HG02981 (cell line): ENCODE data around the gene TMEM229B.
"Not testable (repeated sequence)": the region's sequence is repeated elsewhere in the genome, so short reads cannot be mapped to it uniquely, and the experiment has no call there.

Experiments used
- ATAC-seq: cut with Tn5 transposase; IDR thresholded peaks from one replicate; pipeline ENCODE4 v1.9.1; 2021; ENCODE audit warnings: mild to moderate bottlenecking, moderate library complexity; ENCODE audit not compliant: unreplicated experiment

TMEM229B gene

GRCh38 chr14:67459336-67459735, 29.2 kb downstream of the TMEM229B start:
- no peak for ATAC-seq

GRCh38 chr14:67457782-67458181, 30.7 kb downstream of the TMEM229B start:
- ATAC-seq = no peak

DNA sequence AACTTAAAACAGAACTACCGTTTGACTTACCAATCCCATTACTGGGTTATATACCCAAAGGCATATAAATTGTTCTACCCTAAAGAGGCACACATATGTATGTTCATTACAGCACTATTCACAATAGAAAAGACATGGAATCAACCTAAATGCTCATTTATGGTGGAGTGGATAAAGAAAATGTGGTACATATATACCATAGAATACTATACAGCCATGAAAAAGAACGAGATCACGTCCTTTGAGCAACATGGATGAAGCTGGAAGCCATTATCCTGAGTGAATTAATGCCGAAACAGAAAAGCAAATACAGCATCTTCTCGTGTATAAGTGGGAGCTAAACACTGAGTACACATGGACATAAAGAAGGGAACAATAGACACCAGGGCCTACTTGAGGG, 31.8 kb downstream of the TMEM229B start:
- no peak for ATAC-seq

DNA sequence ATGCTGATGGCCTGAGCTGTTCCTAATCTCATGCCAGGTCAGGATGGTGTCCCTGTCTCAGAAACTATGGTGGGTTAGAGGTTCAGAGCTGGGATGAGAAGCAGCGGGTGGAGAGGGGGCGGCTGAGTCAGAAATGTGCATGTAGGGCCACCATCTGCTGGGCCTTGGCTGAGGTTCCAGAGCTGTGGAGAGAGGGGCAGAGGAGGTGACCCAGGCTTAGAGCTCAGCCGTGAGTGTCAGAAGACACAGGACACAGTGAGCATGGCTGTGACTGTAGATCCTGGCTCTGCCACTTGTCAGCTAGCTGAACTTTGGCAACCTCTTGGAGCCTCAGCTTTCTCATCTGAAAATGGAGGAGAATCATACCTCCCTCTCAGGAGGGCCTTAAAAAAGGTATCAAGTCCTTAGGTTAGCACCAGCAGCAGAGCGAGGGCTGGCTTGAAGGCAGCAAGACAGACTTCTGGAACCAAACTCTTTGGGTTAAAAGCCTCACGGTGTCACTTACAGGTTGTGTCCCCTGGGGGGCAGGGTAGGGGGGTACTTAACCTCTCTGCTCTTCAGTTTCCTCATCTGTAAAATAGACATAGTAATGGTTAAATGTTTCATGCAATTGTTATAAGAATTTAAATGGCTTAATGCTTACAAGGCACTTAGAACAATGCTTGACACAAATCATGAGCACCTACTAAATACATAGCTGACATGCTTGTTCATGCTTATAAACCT, 34.8 kb downstream of the TMEM229B start:
- ATAC-seq = no peak

GRCh38 chr14:67451667-67452066, 36.9 kb downstream of the TMEM229B start:
- not testable (repeated sequence) for ATAC-seq

DNA sequence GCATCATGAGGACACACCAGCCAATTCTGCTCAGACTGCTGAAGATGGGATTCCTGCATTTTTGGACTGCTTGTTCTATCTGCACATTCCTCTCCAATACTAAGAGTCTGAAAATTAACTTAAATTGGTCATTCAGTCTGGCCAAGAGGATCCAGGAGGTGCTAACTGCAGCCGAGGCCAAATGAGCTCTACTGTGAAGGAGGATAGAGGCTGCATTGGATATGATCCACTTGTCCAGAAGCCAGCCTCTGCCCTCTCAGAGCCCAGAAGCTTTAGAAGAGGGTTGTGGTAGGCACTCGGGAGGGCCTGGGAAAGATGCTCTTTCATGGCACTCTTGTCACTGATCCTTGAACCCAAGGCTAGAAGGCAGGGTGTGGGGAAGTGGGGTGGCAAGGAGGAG, 39.4 kb downstream of the TMEM229B start:
- ATAC-seq = no peak

DNA sequence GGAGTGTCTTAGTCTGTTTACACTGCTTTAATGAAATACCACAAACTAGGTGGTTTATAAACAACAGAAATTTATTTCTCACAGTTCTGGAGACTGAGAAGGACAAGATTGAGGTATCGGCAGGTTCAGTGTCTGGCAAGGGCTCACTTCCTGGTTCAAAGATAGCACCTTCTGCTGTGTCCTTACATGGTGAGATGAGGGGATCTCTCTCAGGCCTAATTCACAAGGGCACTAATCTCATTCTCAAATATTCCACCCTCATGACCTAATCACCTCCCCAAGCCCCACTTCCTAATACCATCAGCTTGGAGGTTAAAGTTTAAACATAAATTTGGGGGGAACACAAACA, 41.5 kb downstream of the TMEM229B start:
- ATAC-seq = no peak

- no peak for ATAC-seq
Measured at GRCh38 chr14:67446371-67447032, 42.0 kb downstream of the TMEM229B start.

- no peak for ATAC-seq
Measured at GRCh38 chr14:67444395-67444794, 44.1 kb downstream of the TMEM229B start.

DNA sequence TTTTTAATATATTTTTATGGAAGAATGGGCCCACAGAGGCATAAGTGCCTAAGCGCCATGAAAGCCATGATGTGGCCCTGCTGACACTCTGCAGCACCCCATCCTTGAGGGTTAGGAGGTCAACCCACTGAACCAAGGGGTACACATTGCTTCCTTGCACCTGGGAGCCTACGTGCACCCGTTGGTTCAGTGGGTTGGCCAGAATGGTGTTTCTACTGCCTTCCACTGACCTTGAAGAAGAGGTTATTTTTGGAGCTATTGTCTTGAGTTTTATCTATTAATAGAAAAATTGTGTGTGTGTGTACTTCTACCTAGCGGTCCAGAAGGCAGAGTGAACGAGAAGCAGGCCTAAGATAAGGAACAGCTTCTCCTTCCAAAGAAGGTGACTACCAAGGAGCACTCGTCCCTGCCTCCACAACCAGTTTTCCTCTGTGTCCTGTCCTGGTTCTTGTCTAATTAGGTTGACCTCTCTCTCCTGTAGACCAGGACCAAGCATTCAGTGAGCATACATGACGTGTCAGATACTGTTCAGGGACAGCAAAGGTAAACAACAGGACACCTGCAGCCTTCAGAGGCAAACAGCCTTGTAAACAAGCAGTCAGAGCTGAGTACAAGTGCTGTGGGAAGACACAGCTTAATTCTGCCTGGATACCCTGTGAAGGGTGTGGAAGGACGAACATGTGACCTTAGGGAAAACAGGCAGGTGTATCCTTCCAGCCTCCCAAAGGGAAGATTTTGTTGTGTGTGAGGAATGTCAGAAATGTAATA, 46.2 kb downstream of the TMEM229B start:
- no peak for ATAC-seq

DNA sequence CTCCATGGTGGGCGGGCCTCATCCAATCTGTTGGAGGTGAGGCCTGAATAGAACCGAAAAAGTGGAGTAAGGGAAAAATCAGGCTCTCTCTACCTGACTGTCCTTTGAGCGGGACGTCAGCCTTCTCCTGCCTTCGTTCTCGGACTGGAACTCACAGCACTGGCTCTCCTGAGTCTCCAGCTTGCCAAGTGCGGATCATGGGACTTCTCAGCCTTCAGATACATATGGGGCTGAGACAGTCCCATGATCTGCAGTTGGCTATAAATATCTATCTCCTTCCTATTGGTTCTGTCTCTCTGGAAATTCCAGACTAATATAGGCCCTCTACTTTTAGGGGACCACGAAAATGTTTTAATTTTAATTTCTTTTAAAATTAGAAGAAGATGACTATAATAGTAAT, 46.8 kb downstream of the TMEM229B start:
- no peak for ATAC-seq

GRCh38 chr14:67441256-67441655, 47.3 kb downstream of the TMEM229B start:
- no peak for ATAC-seq

- ATAC-seq = no peak
Measured at GRCh38 chr14:67440513-67440912, 48.0 kb downstream of the TMEM229B start.

DNA sequence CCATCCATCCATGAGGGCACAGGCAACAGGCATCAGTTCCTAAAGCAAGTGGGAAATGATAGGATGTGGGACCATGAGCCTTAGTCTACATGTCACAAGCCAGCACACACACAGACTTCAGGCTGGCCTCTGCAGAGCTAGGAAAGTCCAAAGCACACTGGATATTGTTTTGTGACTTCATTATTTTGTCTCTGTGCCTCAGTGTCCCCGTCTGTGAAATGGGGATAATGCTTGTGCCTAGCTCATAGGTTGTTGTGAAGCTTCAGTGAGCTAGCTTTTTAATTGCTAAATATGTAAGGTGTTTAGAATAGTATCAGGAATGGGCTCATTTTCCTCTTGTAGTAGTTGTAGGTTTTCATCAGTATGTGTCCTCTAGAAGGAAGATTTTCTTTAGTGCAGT, 49.6 kb downstream of the TMEM229B start:
- ATAC-seq = no peak

DNA sequence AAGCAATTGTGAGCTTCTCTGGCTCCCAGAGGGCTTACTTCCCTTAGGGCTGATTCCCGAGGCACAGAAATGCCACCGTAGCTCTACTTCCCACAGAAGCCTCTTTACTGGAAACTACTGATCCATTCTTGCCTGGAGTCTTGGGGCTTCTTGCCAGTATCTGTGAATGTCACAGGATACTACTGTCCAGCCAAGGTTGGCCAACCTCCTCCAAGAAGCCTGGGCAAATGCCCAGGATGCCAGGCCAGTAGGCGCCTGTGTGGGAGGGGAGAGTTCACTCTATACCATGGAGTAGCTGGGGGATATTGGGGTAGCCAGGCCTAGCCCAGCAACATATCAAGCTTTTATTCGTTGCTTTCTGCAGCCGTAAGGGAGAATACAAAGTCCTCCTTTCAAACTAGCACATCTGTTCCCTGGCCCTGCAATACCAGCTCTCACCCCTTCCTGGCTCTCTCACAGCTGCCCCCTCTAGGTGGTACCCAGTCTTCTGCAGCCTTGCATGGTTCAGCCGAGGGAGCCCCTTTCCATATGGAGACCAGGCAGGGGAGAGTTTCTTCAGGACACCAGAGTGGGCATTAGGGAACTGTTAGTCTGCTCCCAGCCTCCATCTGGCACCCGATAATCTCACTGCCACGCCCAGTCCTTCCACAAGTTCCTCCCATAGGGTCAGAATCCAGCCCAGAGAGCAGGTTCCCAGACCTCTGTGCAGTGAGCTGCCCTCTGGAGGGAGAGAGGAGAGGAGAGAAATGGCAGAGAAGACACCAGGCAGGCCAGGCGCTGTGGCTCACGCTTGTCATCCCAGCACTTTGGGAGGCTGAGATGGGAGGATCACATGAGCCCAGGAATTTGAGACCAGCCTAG, 52.3 kb downstream of the TMEM229B start:
- no peak for ATAC-seq

- no peak for ATAC-seq
Measured at GRCh38 chr14:67435603-67436002, 52.9 kb downstream of the TMEM229B start.

DNA sequence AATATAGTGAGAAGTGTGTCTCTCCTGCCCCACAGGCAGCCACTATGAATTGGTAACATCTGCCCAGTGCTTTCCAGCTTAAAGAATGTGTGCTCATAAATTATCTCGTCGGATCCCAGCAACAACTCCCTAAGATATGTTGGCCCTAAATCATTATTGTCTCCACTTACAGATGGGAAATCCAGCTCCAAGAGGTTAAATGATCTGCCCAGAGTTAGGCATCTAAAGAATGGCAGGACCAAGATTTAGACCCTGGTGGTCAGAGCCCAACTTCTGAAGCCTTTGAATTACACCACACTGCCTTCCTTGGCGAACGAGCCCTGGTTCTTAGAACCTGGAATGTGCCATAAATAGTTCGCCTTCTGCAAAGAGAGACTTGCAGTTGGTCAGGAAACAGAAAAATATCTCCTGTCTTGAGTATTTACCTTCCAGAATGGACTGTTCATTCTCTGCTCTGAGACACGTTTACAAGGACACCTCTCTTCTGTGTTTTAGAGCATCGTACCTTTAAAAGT, 56.4 kb downstream of the TMEM229B start:
- no peak for ATAC-seq

DNA sequence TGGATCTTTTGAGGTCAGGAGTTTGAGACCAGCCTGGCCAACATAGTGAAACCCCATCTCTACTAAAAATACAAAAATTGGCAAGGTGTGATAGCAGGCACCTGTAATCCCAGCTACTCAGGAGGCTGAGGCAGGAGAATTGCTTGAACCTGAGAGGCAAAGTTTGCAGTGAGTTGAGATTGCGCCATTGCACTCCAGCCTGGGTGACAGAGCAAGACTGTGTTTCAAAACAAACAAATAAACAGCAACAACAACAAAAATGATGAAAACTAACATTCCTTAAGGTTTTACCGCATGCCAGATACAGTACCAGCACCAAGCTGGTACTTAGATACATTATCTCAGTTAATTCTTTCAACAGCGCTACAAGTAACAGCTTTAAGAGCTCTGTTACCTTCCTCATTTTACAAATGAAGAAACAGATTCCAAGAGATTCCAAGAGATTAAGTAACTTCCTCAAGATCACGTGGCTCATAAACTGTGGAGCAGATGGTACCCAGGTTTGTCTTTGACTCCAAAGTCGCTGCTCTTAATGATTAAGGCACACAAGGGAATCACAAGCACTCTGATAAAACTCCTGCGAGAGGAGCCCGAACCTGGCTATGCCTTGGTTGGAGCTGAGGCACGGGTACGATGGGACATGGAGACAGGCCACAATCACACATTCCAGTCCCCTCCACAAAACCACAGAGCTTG, 58.9 kb downstream of the TMEM229B start:
- no peak for ATAC-seq

GRCh38 chr14:67428501-67429031, 60.0 kb downstream of the TMEM229B start:
- ATAC-seq = no peak
